Effector memory CD8-positive, alpha-beta T cell (primary cell): ENCODE data around the gene RPL7L1.
"Not testable (repeated sequence)": the region's sequence is repeated elsewhere in the genome, so short reads cannot be mapped to it uniquely, and the experiment has no call there.

Source experiments
- ATAC-seq: fragments of 150-1000 bp; cut with Tn5 transposase; replicated peaks from 2 replicates; pipeline ENCODE4 v1.10.0; 2021; ENCODE audit warnings: mild to moderate bottlenecking, moderate library complexity
- DNase-seq, 3 experiments: peaks; one replicate each; pipeline ENCODE4 v3.0.0; 2021
- H3K27ac Mint-ChIP-seq, 2 donors: one replicate each; pipeline ENCODE4 v1.8.0; 2022; ENCODE audit warnings: mild to moderate bottlenecking in 2 of 2, mixed read lengths in 2 of 2, moderate library complexity in 2 of 2
- H3K27me3 Mint-ChIP-seq, 2 donors: one replicate each; pipeline ENCODE4 v1.8.0; 2022; ENCODE audit warnings: mixed read lengths in 2 of 2
- H3K36me3 Mint-ChIP-seq: one replicate; pipeline ENCODE4 v1.8.0; 2022; ENCODE audit warnings: mild to moderate bottlenecking, moderate library complexity, mixed read lengths; ENCODE audit not compliant: insufficient read depth
- H3K4me1 Mint-ChIP-seq, 2 donors: one replicate each; pipeline ENCODE4 v1.8.0; 2022; ENCODE audit warnings: low read depth in 2 of 2, mixed read lengths in 2 of 2
- H3K4me3 Mint-ChIP-seq, 2 donors: one replicate each; pipeline ENCODE4 v1.8.0; 2022; ENCODE audit warnings: mild to moderate bottlenecking in 2 of 2, mixed read lengths in 2 of 2, moderate library complexity in 2 of 2
- H3K9me3 Mint-ChIP-seq, 2 donors: one replicate each; pipeline ENCODE4 v1.8.0; 2022; ENCODE audit warnings: mixed read lengths in 2 of 2

Gene RPL7L1

DNA sequence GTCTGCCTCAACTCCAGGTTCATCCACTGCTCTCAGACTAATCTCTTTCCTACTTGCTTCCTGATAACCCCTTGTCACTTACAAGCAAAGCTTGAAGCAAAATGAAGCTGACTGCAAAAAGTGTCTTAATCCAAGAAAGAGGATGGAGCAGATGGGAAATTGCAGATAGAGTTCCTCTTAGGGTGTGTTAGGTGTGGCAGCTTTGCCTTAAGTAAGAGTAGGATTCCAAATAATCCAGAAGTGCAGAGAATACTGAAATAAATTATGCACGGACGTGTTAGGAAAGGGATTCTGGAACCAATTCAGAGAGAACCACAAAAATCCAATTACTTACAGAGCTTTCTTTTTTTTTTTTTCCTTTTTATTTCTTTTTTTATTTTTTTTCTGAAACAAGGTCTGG is 6.1 kb upstream of the RPL7L1 start:
- Mint-ChIP-seq H3K4me1 (no peaks in the 10 kb centered on the region), H3K4me3 (no peak overlapping the region), H3K9me3 (no peaks in the 10 kb centered on the region), H3K36me3 (no peaks in the 10 kb centered on the region), H3K27ac (peak overlapping the region in 1 of 2 donors; percentile 34), H3K27me3 (no peaks in the 10 kb centered on the region)
- no peak for ATAC-seq
- no peak for DNase-seq

- Mint-ChIP-seq H3K27ac (no peak overlapping the region), H3K36me3 (peaks cover 35% of the 10 kb centered on the region), H3K4me3 (peak overlapping the region in 1 of 2 donors; percentile 65), H3K4me1 (peaks cover 14 to 21% of the 10 kb centered on the region in 2 donors), H3K27me3 (no peaks in the 10 kb centered on the region), H3K9me3 (no peaks in the 10 kb centered on the region)
- DNase-seq (no peak), ATAC-seq (no peak)
Observed at GRCh38 chr6:42877695-42878094, 1.7 kb upstream of the RPL7L1 start.

GRCh38 chr6:42880240-42880817 is 913 bp downstream of the RPL7L1 start:
- Mint-ChIP-seq H3K27ac (peak overlapping the region; percentile 99), H3K4me1 (peaks cover 14 to 21% of the 10 kb centered on the region in 2 donors), H3K4me3 (peak overlapping the region; percentile 94 to 97), H3K36me3 (peaks cover 60% of the 10 kb centered on the region)
- not testable (repeated sequence) for DNase-seq, H3K27me3 Mint-ChIP-seq, ATAC-seq, H3K9me3 Mint-ChIP-seq

DNA sequence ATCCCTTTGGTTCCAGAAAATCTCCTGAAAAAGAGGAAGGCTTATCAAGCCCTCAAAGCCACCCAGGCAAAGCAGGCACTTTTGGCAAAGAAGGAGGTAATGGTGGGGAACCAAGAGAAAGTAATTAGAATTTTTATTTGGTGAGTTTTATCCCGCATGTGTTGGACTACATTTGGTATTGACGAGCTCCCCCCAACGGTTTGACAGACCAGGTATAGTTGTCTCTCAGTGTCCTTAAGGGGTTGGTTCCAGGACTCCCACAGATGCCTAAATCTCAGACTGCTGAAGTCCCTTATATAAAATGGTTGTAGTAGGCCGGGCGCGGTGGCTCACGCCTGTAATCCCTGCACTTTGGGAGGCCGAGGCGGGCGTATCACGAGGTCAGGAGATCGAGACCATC is 1.5 kb downstream of the RPL7L1 start:
- H3K9me3 Mint-ChIP-seq, ATAC-seq, DNase-seq, H3K27me3 Mint-ChIP-seq: not testable (repeated sequence)
- H3K27ac Mint-ChIP-seq, result peak overlapping the region; percentile 99
- peaks cover 14 to 21% of the 10 kb centered on the region in 2 donors for H3K4me1 Mint-ChIP-seq
- peak overlapping the region; percentile 94 to 97 for H3K4me3 Mint-ChIP-seq
- H3K36me3 Mint-ChIP-seq, result peaks cover 66% of the 10 kb centered on the region

DNA sequence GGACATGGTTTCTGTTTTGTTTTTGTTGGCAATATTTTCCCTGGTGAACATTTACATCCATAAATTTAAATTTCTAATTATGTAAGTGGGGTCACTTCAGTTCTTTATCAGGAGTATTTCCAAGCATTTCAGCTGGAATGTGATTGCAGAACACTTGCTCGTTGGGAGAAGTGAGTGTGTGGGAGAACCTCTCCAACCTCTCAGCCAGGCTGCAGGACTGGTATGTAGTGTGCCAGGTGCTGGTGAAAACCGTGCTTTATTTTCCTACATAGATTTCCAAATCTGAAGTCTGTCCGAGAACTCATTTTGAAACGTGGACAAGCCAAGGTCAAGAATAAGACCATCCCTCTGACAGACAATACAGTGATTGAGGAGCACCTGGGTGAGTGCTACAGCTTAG is 6.3 kb downstream of the RPL7L1 start:
- Mint-ChIP-seq H3K9me3 (no peaks in the 10 kb centered on the region), H3K27ac (no peak overlapping the region), H3K27me3 (no peaks in the 10 kb centered on the region), H3K36me3 (peaks cover 80% of the 10 kb centered on the region), H3K4me1 (peaks cover 5 to 10% of the 10 kb centered on the region in 2 donors), H3K4me3 (no peak overlapping the region)
- ATAC-seq, result no peak
- no peak for DNase-seq

- H3K36me3 Mint-ChIP-seq, result peaks cover 65% of the 10 kb centered on the region
- H3K4me1 Mint-ChIP-seq, H3K27ac Mint-ChIP-seq, H3K9me3 Mint-ChIP-seq, H3K4me3 Mint-ChIP-seq, H3K27me3 Mint-ChIP-seq, DNase-seq, ATAC-seq: not testable (repeated sequence)
Observed at GRCh38 chr6:42888201-42888600, 8.8 kb downstream of the RPL7L1 start.

DNA sequence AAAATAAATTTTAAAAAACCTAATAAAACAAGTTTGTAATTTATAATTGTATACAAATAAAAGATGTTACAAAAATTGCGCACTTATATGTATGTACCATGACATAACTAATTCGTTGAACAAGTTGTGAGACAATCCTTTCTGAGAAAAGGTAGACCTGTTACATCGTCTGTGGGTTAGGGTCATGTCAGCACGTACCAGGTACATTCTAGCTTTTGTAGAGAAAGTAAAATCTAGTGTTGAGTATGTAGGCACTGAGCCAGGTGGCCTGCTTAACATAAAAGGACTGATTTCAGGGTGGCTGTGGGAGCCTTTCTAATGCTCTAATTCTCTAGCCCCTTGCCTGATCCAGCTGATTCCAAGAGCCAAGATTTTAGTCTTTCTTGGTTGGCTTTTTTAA is 10.4 kb downstream of the RPL7L1 start:
- H3K4me1 Mint-ChIP-seq, result peaks cover 5 to 8% of the 10 kb centered on the region in 2 donors
- H3K9me3 Mint-ChIP-seq, result no peaks in the 10 kb centered on the region
- DNase-seq, result no peak
- no peak for ATAC-seq
- H3K27ac Mint-ChIP-seq, result peak overlapping the region; percentile 94 to 96
- H3K4me3 Mint-ChIP-seq, result peak overlapping the region; percentile 90 to 92
- peaks cover 49% of the 10 kb centered on the region for H3K36me3 Mint-ChIP-seq
- H3K27me3 Mint-ChIP-seq, result no peaks in the 10 kb centered on the region

DNA sequence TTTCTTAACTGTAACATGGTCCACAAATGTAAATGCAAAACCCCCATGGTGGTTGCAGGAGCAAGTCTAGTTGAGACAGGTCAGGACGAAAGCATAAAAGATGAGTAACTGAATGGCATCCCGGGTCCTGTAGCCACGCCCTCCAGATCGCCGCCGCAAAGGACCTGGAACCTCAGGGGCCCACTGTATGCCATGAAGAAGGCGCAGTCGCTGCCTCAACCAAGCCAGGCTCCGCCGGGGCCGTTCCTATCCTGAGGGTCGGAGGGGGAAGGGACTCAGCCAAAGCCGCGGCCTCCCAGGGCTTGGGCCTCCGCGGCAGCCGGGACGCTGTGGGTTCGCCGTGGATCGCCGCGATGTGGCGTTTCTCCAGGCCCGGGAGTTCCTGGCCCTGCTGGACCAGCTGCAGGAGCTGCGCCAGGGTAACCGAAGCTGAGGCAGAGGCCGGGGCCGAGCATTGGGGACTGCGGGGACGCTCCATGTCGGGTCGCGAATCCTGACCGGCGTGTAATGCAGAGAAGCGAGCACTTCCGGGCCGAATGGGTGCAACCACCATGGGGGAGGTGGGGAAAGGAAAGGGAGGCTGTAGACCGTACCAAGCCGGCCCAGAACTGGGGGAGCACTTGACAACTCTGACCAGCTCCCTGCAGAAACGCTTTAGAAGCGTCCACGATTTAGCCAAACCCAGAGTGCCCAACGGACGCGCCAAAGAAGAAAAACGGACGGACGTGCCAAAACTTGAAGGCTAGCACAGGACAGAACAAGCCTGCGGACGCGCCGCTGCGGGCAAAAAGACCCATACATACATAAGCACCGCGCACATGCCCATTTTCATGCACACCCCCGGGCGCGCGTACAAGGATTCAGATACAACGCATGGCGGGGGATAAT is 11.1 kb downstream of the RPL7L1 start:
- Mint-ChIP-seq H3K9me3 (no peaks in the 10 kb centered on the region), H3K36me3 (peaks cover 42% of the 10 kb centered on the region), H3K4me3 (peak overlapping the region; percentile 90 to 92), H3K27ac (peak overlapping the region; percentile 94 to 96), H3K27me3 (no peaks in the 10 kb centered on the region), H3K4me1 (peaks cover 5 to 8% of the 10 kb centered on the region in 2 donors)
- DNase-seq (peak; percentile 82 to 84 (median 84)), ATAC-seq (peak; percentile 95)

DNA sequence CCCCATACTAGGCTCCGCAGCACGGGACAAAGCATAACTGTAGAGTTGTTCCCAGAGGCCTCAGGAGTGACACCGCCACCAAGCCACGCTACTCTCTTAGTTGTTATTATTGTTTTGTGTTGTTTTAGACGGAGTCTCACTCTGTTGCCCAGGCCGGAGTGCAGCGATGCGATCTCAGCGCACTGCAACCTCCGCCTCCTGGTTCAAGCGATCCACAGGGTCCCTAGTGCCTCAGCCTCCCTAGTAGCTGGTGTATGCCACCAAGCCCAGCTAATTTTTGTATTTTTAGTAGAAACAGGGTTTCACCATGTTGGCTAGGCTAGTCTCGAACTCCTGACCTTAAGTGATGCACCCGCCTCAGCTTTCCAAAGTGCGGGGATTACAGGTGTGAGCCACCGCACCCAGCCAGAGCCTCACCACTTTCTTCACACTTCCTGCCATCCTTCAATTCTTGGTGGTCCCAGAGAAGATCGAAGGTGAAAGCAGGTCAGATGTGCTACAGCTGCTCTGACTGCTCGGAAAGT is 11.8 kb downstream of the RPL7L1 start:
- peaks cover 35% of the 10 kb centered on the region for H3K36me3 Mint-ChIP-seq
- H3K4me1 Mint-ChIP-seq, result peaks cover 5 to 8% of the 10 kb centered on the region in 2 donors
- H3K9me3 Mint-ChIP-seq, result no peaks in the 10 kb centered on the region
- ATAC-seq (no peak), DNase-seq (no peak)
- H3K4me3 Mint-ChIP-seq, result peak overlapping the region; percentile 90 to 92
- no peaks in the 10 kb centered on the region for H3K27me3 Mint-ChIP-seq
- peak overlapping the region; percentile 94 to 96 for H3K27ac Mint-ChIP-seq

DNA sequence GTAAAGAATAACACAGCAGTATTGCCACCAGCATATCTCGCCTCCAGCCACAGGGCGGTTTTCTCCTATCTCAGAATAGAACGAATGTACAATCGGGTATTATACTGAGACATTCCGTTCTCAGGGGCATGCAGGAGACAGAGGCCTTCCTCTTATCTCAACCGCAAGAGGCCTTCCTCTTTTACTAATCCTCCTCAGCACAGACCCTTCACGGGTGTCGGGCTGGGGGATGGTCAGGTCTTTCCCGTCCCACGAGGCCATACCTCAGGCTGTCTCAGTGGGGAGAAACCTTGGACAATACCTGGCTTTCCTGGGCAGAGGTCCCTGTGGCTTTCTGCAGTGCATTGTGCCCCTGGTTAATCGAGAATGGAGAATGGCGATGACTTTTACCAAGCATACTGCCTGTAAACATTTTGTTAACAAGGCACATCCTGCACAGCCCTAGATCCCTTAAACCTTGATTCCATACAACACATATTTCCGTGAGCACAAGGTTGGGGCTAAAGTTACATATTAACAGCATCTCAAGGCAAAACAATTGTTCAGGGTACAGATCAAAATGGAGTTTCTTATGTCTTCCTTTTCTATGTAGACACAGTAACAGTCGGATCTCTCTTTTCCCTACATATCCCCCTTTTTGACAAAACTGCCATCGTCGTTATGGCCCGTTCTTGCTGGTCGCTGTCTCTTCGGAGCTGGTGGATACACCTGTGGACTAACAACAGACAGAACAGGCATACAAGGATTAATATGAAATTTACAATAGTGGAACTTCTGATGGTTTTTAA is 14.8 kb downstream of the RPL7L1 start:
- not testable (repeated sequence) for H3K27me3 Mint-ChIP-seq, H3K4me1 Mint-ChIP-seq, ATAC-seq, DNase-seq, H3K9me3 Mint-ChIP-seq, H3K27ac Mint-ChIP-seq, H3K4me3 Mint-ChIP-seq
- H3K36me3 Mint-ChIP-seq, result peaks cover 14% of the 10 kb centered on the region

DNA sequence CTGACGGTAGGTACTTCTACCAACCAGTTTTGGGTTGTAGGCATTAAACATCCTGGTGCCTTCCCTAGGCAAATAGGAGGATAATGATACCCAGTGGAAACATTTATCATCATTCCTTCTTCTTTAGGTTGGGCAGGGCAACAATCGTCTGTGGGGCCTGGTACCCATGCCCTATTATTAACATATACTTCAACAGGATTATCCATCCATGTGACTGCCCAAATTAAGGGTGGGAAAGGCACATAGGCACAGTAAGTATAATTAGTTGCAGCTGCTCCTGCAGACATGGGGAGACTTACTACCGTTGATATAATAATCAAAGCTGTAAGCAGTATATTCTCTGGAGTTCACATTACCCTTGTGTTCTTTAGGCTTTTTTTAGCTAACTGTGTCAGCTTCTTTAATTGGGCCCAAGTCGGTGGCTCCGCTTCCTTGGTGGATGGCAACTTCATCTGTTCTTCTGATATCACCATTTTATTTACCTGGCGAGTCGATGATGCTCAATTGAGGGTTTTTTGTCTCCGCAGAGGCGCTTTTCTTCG is 16.8 kb downstream of the RPL7L1 start:
- H3K27me3 Mint-ChIP-seq, result no peaks in the 10 kb centered on the region
- H3K27ac Mint-ChIP-seq, result no peak overlapping the region
- no peak for ATAC-seq
- no peak for DNase-seq
- H3K36me3 Mint-ChIP-seq, result no peaks in the 10 kb centered on the region
- no peaks in the 10 kb centered on the region for H3K9me3 Mint-ChIP-seq
- H3K4me1 Mint-ChIP-seq, result peaks cover under 1 to 2% of the 10 kb centered on the region in 2 donors
- no peak overlapping the region for H3K4me3 Mint-ChIP-seq

- Mint-ChIP-seq H3K27me3 (no peaks in the 10 kb centered on the region), H3K36me3 (no peaks in the 10 kb centered on the region), H3K9me3 (no peaks in the 10 kb centered on the region), H3K4me3 (no peak overlapping the region), H3K27ac (no peak overlapping the region), H3K4me1 (peaks cover 6 to 8% of the 10 kb centered on the region in 2 donors)
- ATAC-seq (no peak), DNase-seq (peak; percentile 82 to 84 (median 83))
Observed at GRCh38 chr6:42898891-42899361, 19.5 kb downstream of the RPL7L1 start.

- DNase-seq, result no peak
- Mint-ChIP-seq H3K4me3 (no peak overlapping the region), H3K27ac (no peak overlapping the region), H3K9me3 (no peaks in the 10 kb centered on the region), H3K36me3 (no peaks in the 10 kb centered on the region), H3K4me1 (peaks cover 6 to 8% of the 10 kb centered on the region in 2 donors), H3K27me3 (no peaks in the 10 kb centered on the region)
- no peak for ATAC-seq
Observed at GRCh38 chr6:42899871-42900270, 20.5 kb downstream of the RPL7L1 start.
